GM12865 (cell line): ENCODE measurements around the gene GALNTL6.
"Not testable (repeated sequence)": the region's sequence is repeated elsewhere in the genome, so short reads cannot be mapped to it uniquely, and the experiment has no call there.

Experiments used
- DNase-seq: peaks from one replicate; pipeline ENCODE4 v3.0.0; 2010; ENCODE audit warnings: low read depth
- H3K4me3 ChIP-seq: 2 replicates; pipeline ENCODE4 v1.5.1; 2011; ENCODE audit warnings: mild to moderate bottlenecking, low read depth, low read length, control low read depth
- TF ChIP-seq, protein P1 (sequence below): IDR thresholded peaks from 2 replicates; pipeline ENCODE4 v1.5.1; 2011; ENCODE audit warnings: low read length, control low read depth, low read depth, inconsistent platforms; ENCODE audit not compliant: insufficient read depth; ENCODE audit errors: missing control alignments

GALNTL6 gene

DNA sequence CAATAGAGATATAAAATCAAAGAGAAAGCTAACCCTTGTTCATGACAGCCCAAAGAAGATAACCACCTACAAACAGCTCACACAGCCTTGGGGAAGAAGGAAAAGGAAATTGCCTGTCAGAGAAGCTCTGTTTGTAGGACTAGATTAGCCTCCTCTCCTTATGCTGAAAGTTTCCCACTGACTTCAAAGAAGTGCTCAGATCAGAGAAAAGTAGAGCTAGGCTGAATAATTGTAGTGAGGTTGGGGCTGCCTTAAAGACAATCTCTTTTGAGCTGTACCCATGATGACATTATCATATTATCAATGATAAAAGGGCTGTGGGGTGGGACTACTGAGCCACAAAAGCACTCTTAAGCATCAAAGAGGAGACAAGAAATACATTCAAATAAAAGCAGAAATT, 1132.4 kb downstream of the GALNTL6 start:
- H3K4me3 ChIP-seq, result no peak overlapping the region
- TF ChIP-seq, protein P1, sequence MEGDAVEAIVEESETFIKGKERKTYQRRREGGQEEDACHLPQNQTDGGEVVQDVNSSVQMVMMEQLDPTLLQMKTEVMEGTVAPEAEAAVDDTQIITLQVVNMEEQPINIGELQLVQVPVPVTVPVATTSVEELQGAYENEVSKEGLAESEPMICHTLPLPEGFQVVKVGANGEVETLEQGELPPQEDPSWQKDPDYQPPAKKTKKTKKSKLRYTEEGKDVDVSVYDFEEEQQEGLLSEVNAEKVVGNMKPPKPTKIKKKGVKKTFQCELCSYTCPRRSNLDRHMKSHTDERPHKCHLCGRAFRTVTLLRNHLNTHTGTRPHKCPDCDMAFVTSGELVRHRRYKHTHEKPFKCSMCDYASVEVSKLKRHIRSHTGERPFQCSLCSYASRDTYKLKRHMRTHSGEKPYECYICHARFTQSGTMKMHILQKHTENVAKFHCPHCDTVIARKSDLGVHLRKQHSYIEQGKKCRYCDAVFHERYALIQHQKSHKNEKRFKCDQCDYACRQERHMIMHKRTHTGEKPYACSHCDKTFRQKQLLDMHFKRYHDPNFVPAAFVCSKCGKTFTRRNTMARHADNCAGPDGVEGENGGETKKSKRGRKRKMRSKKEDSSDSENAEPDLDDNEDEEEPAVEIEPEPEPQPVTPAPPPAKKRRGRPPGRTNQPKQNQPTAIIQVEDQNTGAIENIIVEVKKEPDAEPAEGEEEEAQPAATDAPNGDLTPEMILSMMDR, result no peak
- DNase-seq, result no peak

DNA sequence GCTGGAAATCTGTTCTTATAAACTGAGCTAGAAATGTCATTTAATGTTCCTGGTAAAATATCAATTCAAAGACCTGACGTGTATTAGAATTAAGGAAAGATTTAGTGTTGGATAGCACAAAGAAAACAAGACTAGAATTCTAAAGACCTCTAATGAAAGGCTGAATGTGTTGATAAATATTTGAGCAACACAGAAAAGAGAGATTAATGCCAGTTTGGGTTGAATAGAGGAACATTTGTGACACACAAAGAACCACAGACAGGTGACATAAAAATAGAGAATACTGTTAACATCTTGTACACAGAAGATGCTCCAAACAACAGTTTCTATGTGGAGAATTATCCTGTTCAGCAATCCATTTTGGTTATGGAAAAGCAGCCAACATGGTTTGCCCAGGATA, 1133.3 kb downstream of the GALNTL6 start:
- TF ChIP-seq, protein P1, result no peak
- no peak for DNase-seq
- H3K4me3 ChIP-seq, result no peak overlapping the region

DNA sequence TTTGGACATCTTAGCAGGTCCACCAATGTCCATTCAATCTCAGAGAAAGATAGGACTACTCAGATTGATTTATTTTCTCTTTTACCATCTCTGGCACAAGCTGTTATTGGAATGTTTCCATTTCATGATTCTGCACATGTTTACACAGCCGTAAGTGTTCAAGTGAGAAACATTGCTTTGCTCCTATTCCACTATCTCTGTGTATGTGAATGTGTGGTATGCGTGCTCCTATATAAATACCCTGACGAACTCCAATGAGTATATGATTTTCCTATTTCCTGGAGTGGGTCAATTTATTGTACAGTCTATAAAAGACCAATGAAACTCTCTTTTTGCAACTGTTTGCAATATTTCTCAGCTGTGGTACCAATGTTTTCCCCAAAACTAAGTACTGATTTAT, 1134.4 kb downstream of the GALNTL6 start:
- TF ChIP-seq, protein P1, result no peak
- no peak for DNase-seq
- H3K4me3 ChIP-seq, result no peak overlapping the region

DNA sequence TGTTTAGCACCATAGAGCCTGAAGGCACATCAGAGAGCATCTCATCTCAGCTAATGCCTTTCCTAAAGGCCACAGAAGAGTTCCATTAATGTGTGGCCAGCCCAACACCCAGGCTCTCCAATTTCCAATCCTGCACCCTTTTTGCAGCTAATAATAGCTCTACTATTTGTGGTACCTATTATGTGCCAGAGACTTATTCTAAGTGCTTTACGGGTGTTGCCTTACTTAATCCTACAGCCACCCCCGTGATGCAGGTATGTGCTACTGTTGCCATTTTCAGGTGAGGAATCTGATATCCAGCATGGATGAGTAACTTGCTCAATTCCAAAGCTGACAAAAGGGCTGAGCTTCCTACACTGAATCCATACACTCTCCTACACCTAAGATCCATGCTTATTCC, 1137.8 kb downstream of the GALNTL6 start:
- DNase-seq, result no peak
- no peak overlapping the region for H3K4me3 ChIP-seq
- TF ChIP-seq, protein P1, result no peak

DNA sequence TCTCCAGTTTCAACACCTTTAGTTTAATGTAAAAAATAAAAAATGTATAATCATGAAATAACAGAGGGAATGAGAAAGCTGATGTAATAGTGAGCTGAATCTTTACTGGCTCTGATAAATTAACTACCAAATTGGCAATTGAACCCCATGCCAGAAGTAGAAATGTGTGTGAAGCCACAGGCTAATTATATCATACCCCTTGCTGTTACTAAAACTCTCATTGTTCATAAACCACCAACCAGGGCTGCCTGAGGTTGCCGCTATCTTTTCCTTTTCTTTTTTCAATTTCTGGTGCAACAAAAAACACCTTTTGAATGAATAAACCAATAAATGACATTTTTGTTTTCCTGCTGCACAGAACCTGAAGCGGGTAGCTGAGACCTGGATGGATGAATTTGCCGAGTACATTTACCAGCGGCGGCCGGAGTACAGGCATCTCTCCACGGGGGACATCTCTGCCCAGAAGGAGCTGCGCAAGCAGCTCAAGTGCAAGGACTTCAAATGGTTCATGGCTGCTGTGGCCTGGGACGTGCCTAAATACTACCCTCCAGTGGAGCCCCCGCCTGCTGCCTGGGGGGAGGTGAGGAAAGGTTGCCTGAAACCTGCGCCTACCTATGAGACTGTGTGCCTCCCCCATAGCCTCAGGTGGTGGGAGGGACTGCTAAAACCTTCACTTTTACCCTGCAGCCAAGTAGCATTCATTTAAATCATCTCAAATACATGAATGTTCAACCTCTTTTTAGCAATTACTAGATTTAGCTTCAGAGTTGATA, 1138.7 kb downstream of the GALNTL6 start:
- no peak overlapping the region for H3K4me3 ChIP-seq
- no peak for DNase-seq
- TF ChIP-seq, protein P1, result no peak

DNA sequence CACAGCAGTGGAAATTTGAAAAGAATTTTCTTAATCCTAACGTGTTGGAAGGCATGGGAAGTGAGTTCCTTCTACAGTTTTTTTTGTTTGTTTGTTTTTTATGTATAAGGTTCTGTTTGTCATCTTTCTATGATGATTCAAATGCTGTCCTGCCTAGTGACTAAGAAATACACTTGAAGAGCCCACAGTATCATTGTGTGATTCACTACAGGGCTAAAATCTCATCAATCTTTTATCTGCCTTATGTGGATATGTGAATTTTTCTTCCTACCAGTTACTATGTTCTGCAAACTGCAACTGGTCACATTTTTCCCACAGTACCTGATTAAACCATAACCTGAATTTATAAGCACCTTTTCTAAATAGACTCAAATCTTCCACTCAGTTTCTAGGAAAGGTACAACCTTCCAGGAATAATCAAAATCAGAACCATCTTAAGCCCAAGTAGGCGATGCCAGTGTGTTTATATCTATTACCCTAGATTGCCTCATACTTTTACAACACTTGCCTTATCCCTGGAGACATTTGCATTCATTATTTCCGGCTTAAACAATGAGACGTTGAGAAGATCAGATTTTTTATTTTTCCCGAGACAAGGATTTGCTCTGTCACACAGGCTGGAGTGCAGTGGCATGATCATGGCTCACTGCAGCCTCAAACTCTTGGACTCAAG, 1140.8 kb downstream of the GALNTL6 start:
- DNase-seq, result no peak
- TF ChIP-seq, protein P1, result no peak
- no peak overlapping the region for H3K4me3 ChIP-seq

DNA sequence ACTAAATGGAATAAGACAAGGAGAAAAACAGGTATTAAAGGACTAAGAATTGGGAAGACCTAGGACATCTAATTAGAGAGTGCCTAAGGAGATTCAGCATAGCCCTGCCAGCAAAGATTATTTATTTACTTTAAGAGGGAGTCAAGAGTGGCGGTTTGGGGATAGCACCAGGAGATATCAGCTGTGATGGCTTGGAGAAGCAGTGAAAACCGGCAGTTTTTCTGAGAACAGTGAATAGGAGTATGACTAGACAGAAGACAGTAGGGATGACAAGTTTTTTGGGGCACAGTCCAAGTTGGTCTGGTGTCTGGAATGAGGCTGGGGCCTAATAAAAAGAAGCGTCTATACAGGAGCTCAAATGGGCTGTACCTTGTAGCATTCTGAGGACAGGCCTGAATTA, 1143.1 kb downstream of the GALNTL6 start:
- not testable (repeated sequence) for DNase-seq, H3K4me3 ChIP-seq
